Measurements from ENCODE around the gene OSBP2. TPM values are rescaled to one million over a fixed set of nuclear protein-coding genes. Genes with fewer than 3 reads are reported as not detected.

OSBP2 gene
- total and polyA plus RNA-seq, 12 donors, result 0.84 to 20.1 (median 13.2) TPM

DNA sequence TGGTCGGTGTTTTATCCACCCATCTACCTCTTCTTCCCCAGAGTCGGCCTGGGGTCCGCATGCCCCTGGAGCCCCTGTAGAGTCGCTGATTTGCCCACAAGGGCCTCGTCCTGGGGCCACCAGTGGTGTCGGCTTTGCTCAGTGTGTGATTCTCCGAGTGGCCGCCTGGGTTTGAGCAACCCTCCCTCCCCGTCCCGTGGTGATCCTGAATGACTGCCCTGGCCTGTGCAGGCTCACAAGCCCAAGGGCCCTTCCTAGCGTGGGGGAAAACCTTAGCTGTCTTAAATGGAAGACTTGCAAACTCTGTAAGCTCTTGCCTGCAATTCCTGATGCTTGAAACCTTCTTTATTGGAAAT is 128.3 kb downstream of the OSBP2 start:
- Histone ChIP-seq H3K27me3 (peaks cover 0 to 52% (median 40%) of the 10 kb centered on the region in 7 donors), H3K27ac (no peak overlapping the region), H3K36me3 (no peaks in the 10 kb centered on the region), H3K4me3 (peak overlapping the region in 8 of 10 donors; percentile 27 to 57 (median 54)), H3K4me1 (peaks cover 0 to 14% (median 10%) of the 10 kb centered on the region in 9 donors), H3K9me3 (no peaks in the 10 kb centered on the region)
- 36 to 40% methylated on average over 11 of the region's 11 CpGs for WGBS, 2 donors
- TF ChIP-seq, protein P1, sequence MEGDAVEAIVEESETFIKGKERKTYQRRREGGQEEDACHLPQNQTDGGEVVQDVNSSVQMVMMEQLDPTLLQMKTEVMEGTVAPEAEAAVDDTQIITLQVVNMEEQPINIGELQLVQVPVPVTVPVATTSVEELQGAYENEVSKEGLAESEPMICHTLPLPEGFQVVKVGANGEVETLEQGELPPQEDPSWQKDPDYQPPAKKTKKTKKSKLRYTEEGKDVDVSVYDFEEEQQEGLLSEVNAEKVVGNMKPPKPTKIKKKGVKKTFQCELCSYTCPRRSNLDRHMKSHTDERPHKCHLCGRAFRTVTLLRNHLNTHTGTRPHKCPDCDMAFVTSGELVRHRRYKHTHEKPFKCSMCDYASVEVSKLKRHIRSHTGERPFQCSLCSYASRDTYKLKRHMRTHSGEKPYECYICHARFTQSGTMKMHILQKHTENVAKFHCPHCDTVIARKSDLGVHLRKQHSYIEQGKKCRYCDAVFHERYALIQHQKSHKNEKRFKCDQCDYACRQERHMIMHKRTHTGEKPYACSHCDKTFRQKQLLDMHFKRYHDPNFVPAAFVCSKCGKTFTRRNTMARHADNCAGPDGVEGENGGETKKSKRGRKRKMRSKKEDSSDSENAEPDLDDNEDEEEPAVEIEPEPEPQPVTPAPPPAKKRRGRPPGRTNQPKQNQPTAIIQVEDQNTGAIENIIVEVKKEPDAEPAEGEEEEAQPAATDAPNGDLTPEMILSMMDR (IDR thresholded peaks at IDR 0.05), result no peak
- DNase-seq (no peak), ATAC-seq (no peak)
- intact Hi-C loops (cut with DNase I), result no loop called here

DNA sequence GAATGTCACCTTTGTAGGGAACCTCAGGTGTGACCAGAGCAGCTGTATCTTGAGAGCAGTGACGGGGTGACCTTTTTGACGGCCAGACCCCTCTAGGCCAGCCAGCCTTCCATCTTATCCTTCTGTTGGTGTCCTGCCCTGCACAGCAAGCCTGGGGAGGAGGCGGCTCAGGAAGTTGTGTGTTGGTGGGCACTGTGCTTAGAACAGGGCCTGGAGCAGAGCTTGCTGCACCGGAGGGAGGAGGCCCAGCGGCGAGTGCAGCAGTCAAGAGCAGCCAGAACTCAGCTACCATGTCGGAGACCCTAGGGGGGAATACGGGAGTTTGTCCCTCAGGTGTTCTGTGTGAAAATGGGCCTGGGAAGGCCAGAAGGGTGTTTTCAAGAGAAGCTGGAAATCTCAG is 129.4 kb downstream of the OSBP2 start:
- no peaks in the 10 kb centered on the region for H3K36me3 ChIP-seq
- ATAC-seq (no peak), DNase-seq (no peak)
- H3K27ac ChIP-seq, result no peak overlapping the region
- TF ChIP-seq, protein P1 (IDR thresholded peaks at IDR 0.05), result no peak
- H3K9me3 ChIP-seq, result no peaks in the 10 kb centered on the region
- WGBS, 2 donors, result 88 to 92% methylated on average over 8 of the region's 8 CpGs
- H3K4me1 ChIP-seq, result peaks cover 0 to 14% (median 10%) of the 10 kb centered on the region in 9 donors
- intact Hi-C loops (cut with DNase I), result loop anchor here in 1 of 10 donors (1.0 kb wide), 1 partner anchor 22 kb away; no protein-coding TSS in a partner anchor
- no peak overlapping the region for H3K4me3 ChIP-seq
- peaks cover 0 to 52% (median 40%) of the 10 kb centered on the region in 7 donors for H3K27me3 ChIP-seq

- peaks cover 0 to 14% (median 10%) of the 10 kb centered on the region in 9 donors for H3K4me1 ChIP-seq
- H3K27ac ChIP-seq, result no peak overlapping the region
- DNase-seq (no peak), ATAC-seq (no peak)
- 91 to 96% methylated on average over 8 of the region's 8 CpGs for WGBS, 2 donors
- H3K4me3 ChIP-seq, result no peak overlapping the region
- H3K9me3 ChIP-seq, result no peaks in the 10 kb centered on the region
- H3K36me3 ChIP-seq, result no peaks in the 10 kb centered on the region
- H3K27me3 ChIP-seq, result peaks cover 0 to 50% (median 40%) of the 10 kb centered on the region in 7 donors
- intact Hi-C loops (cut with DNase I), result loop anchor here in 1 of 10 donors (1.0 kb wide), 1 partner anchor 22 kb away; no protein-coding TSS in a partner anchor
- TF ChIP-seq, protein P1 (IDR thresholded peaks at IDR 0.05), result no peak
Observed at GRCh38 chr22:30824711-30825110, 130.0 kb downstream of the OSBP2 start.

GRCh38 chr22:30825711-30826505 is 131.2 kb downstream of the OSBP2 start:
- peaks cover 0 to 26% (median 16%) of the 10 kb centered on the region in 9 donors for H3K4me1 ChIP-seq
- no peaks in the 10 kb centered on the region for H3K36me3 ChIP-seq
- H3K27me3 ChIP-seq, result peaks cover 0 to 47% (median 39%) of the 10 kb centered on the region in 7 donors
- WGBS, 2 donors, result 84 to 90% methylated on average over 11 of the region's 11 CpGs
- ATAC-seq, result no peak
- H3K27ac ChIP-seq, result no peak overlapping the region
- TF ChIP-seq, protein P1 (IDR thresholded peaks at IDR 0.05), result no peak
- no peak overlapping the region for H3K4me3 ChIP-seq
- intact Hi-C loops (cut with DNase I), result no loop called here
- no peak for DNase-seq
- H3K9me3 ChIP-seq, result no peaks in the 10 kb centered on the region
